Pancreas (tissue), 10 donors: ENCODE measurements around the gene HOXD12. TPM values are rescaled to one million over a fixed set of nuclear protein-coding genes. Genes with fewer than 3 reads are reported as not detected.
A peak's percentile ranks its signal among the peaks of the same experiment; 100 is the strongest.

Experiments used
- ATAC-seq, 4 donors: fragments of 200-7000 bp; cut with Tn5 transposase; one replicate each; pipeline versions ENCODE4 v1.8.0 to v1.9.1; 2020; ENCODE audit warnings: mild to moderate bottlenecking in 4 of 4, moderate library complexity in 4 of 4
- DNase-seq, 6 donors: peaks; one replicate each; pipeline ENCODE4 v3.0.0-alpha.2; 2020
- FAIRE-seq: peaks from 2 replicates; lab custom pipeline; 2012; peaks lifted over from hg19 to GRCh38; lab: Jason Lieb, UNC
- H3K27ac ChIP-seq, 4 donors: fragments of 200-600 bp; sonication (generic); 1 replicate in 3 of 4; 2 replicates in 1 of 4; pipeline versions ENCODE4 v1.5.0 to v1.8.0; 2020
- H3K27me3 ChIP-seq, 4 donors: fragments of 200-600 bp; one replicate each; pipeline ENCODE4 v1.8.0; 2021
- H3K36me3 ChIP-seq, 3 donors: fragments of 200-600 bp; sonication (generic) in 1 of 3; one replicate each; pipeline versions ENCODE4 v1.5.0 to v1.8.0; 2020 to 2021
- H3K4me1 ChIP-seq, 3 donors: fragments of 200-600 bp; one replicate each; pipeline ENCODE4 v1.8.0; 2021
- H3K4me3 ChIP-seq, 4 donors: fragments of 200-600 bp; sonication (generic) in 2 of 4; one replicate each; pipeline versions ENCODE4 v1.5.0 to v1.8.0; 2020 to 2021
- H3K9me3 ChIP-seq, 4 donors: fragments of 200-600 bp; one replicate each; pipeline ENCODE4 v1.8.0; 2021
- CTCF ChIP-seq, 4 donors: fragments of 200-600 bp; sonication (generic) in 3 of 4; IDR thresholded peaks; one replicate each; pipeline versions ENCODE4 v1.5.0 to v1.8.0; 2021; ENCODE audit warnings: antibody characterized with exemption in 4 of 4
- WGBS, 2 donors: extraction: QIAGEN DNeasy Blood & Tissue Kit; methylation state at CpG; one replicate each; pipeline ENCODE4 v1.1.7; 2013; 5-methylcytosine and 5-hydroxymethylcytosine counted together
- intact Hi-C, 3 donors: fragments of 100-400 bp; cut with DNase I; formaldehyde crosslinking; loops; one replicate each; pipeline versions ENCODE4 v1.11.1 to v1.14.2; 2022
- polyA plus RNA-seq, 2 donors: library from polyadenylated mRNA; stranded (reverse); fragments of 200-250 nt; gene quantifications; one replicate each; pipeline ENCODE4 v1.2.3, GENCODE V29; 2013
- total RNA-seq, 6 donors: library from RNA; stranded (reverse); fragmentation: NEBNext Ultra II Directional in 4 of 6; extraction: Animal tissue kit (Norgen Biotek cat#: 25700) in 4 of 6; gene quantifications; one replicate each; pipeline versions ENCODE4 v1.2.1 to v1.2.4, GENCODE V29; 2021 to 2023
- donor health status: healthy with polysubstance abuse.
- donor health status: DM: no; HTN: no; CAD: no; lungs with moderate emphysema.
- donor health status: DM: no; HTN: no; CAD: no.
- donor health status: control.
- donor health status: control.
- donor health status: Bipolar disorder and iron deficiency.
- donor health status: DM: yes; HTN: yes; CAD: no.
- donor health status: DM: no; HTN: no; CAD: no.
- donor health status: DM: no; HTN: no; CAD: no.
- donor health status: DM: yes; HTN: yes; CAD: no.

Gene HOXD12
- total and polyA plus RNA-seq, 8 donors = not detected

- WGBS, 2 donors = 8 to 15% methylated on average over 5 of the region's 5 CpGs
These were observed 4.2 kb upstream of the HOXD12 start for GRCh38 chr2:176095421-176095820.

GRCh38 chr2:176096243-176096985 is 3.2 kb upstream of the HOXD12 start:
- WGBS, 2 donors = 9 to 12% methylated on average over 16 of the region's 16 CpGs

More at GRCh38 chr2:176095421-176095820, 4.2 kb upstream of the HOXD12 start:
- no peak overlapping the region for H3K27ac ChIP-seq
- H3K9me3 ChIP-seq = no peaks in the 10 kb centered on the region
- peaks cover 10 to 89% (median 37%) of the 10 kb centered on the region in 4 donors for H3K27me3 ChIP-seq
- peaks cover 0 to 11% (median 4%) of the 10 kb centered on the region in 3 donors for H3K4me1 ChIP-seq
- H3K4me3 ChIP-seq = no peak overlapping the region
- no peak for FAIRE-seq
- ATAC-seq = no peak
- TF ChIP-seq CTCF (IDR thresholded peaks at IDR 0.05) = no peak
- intact Hi-C loops = loop anchor here in 1 of 3 donors (5.0 kb wide), 1 partner anchor 413 kb away; no protein-coding TSS in a partner anchor
- DNase-seq = no peak
- no peaks in the 10 kb centered on the region for H3K36me3 ChIP-seq

GRCh38 chr2:176096986-176097819 is 2.4 kb upstream of the HOXD12 start:
- Histone ChIP-seq H3K4me3 (peak overlapping the region in 3 of 4 donors; percentile 11 to 49 (median 34)), H3K27me3 (peaks cover 6 to 84% (median 40%) of the 10 kb centered on the region in 4 donors), H3K27ac (no peak overlapping the region), H3K4me1 (peaks cover 0 to 11% (median 4%) of the 10 kb centered on the region in 3 donors), H3K9me3 (no peaks in the 10 kb centered on the region), H3K36me3 (no peaks in the 10 kb centered on the region)
- DNase-seq = peak; percentile 37 to 90 (median 65)
- intact Hi-C loops = loop anchor here in 1 of 3 donors (5.0 kb wide), 1 partner anchor 415 kb away; no protein-coding TSS in a partner anchor
- FAIRE-seq = no peak
- 3% methylated on average over 43 to 45 of the region's 45 CpGs for WGBS, 2 donors
- peak; percentile 78 to 82 (median 80) for TF ChIP-seq CTCF (IDR thresholded peaks at IDR 0.05)
- peak; percentile 95 to 98 (median 97) for ATAC-seq

More at GRCh38 chr2:176096243-176096985, 3.2 kb upstream of the HOXD12 start:
- H3K27ac ChIP-seq = no peak overlapping the region
- peaks cover 0 to 11% (median 4%) of the 10 kb centered on the region in 3 donors for H3K4me1 ChIP-seq
- H3K36me3 ChIP-seq = no peaks in the 10 kb centered on the region
- no peaks in the 10 kb centered on the region for H3K9me3 ChIP-seq
- H3K27me3 ChIP-seq = peaks cover 10 to 85% (median 37%) of the 10 kb centered on the region in 4 donors
- DNase-seq = no peak
- peak in 2 of 4 donors; percentile 29 to 30 for ATAC-seq
- intact Hi-C loops = loop anchor here in 1 of 3 donors (5.0 kb wide), 1 partner anchor 414 kb away; no protein-coding TSS in a partner anchor
- TF ChIP-seq CTCF (IDR thresholded peaks at IDR 0.05) = no peak
- peak overlapping the region in 2 of 4 donors; percentile 6 to 49 for H3K4me3 ChIP-seq
- FAIRE-seq = no peak

GRCh38 chr2:176097820-176098365 is 1.7 kb upstream of the HOXD12 start:
- peak in 1 of 4 donors; percentile 2 for TF ChIP-seq CTCF (IDR thresholded peaks at IDR 0.05)
- Histone ChIP-seq H3K27me3 (peaks cover 8 to 87% (median 44%) of the 10 kb centered on the region in 4 donors), H3K36me3 (no peaks in the 10 kb centered on the region), H3K27ac (no peak overlapping the region), H3K4me3 (peak overlapping the region in 2 of 4 donors; percentile 34 to 49), H3K4me1 (peaks cover 0 to 11% (median 4%) of the 10 kb centered on the region in 3 donors), H3K9me3 (no peaks in the 10 kb centered on the region)
- no peak for ATAC-seq
- FAIRE-seq = no peak
- 2 to 6% methylated on average over 18 of the region's 18 CpGs for WGBS, 2 donors
- no peak for DNase-seq
- intact Hi-C loops = loop anchor here in 1 of 3 donors (5.0 kb wide), 1 partner anchor 416 kb away; no protein-coding TSS in a partner anchor
